Fibroblast of upper back skin (primary cell): ENCODE data around the gene DUSP12.

Experiments
- DNase-seq: peaks from one replicate; pipeline ENCODE4 v3.0.0-alpha.2; 2013

DUSP12 gene

DNA sequence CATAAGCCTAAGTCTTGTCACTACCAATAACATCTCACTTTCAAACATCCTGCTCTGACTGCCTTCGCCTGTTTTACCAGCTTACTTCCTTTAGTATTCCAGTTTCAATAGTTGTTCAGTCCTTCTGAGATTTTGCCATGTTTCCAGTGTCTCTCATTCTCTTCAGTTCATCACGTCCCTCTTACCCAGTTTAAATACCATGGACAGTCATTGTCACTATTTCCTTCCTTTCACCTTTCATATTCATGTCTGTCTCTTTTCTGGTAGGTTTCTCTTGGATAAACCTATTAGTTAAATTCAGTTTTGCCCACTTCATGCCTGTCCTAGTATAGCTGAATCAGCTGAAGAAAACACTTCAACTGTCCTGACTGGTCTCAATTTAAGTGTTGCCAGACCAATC is 22.4 kb downstream of the DUSP12 start:
- no peak for DNase-seq

DNA sequence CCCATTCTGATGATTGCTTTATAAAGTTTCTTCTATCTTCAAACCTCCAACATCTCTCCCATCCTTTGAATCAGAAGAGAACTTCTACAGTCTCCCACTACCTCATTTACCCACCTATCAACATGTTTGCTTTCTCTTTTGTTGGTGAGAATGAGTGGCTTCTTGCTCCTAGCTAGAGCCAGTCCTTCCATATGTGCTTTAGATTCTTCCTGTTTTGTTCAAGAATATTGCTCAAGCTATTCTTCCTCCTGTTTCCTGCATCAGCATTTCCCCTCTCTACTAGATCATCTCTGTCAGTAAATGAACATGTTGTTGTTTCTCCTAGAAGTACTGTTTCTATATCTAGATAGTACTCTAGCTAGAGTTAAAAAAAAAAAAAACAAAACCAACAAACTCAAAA is 22.8 kb downstream of the DUSP12 start:
- DNase-seq: no peak

DNA sequence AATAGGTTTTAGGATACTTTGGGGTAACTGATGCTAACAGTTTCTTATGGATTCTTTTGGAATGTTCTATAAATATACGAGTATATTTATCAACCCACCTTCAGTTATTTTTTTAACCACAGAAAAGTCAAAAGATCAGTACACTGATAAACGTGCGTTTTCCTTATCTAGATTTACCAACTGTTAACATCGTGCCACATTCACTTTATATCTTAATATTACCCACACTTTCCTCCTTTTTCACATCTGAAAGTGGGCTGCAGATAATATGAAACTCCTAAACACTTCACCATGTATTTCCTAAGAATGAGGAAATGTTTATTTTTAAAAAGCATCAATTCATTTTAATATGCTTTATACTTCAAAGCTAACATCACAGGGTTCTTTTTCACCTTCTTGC is 24.2 kb downstream of the DUSP12 start:
- no peak for DNase-seq

DNA sequence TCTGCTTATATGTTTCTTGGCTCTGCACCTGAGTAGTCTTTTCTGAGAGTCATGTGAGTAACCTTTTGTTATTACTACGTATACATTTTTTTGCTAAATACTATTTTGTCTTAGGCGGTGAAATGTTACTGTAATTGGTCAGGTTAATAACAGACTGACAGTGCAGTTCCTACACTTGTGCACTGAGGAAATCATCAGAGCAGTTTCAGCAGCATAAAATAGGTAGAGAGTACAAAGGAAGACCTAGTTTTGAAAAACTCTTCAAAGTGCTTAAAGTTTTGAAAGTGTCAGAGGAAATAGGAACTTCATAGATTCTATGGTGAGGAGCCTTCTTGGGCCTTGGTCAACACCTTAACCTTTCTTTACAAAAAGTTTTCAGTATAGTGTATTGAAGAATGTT is 27.7 kb downstream of the DUSP12 start:
- DNase-seq: no peak

DNA sequence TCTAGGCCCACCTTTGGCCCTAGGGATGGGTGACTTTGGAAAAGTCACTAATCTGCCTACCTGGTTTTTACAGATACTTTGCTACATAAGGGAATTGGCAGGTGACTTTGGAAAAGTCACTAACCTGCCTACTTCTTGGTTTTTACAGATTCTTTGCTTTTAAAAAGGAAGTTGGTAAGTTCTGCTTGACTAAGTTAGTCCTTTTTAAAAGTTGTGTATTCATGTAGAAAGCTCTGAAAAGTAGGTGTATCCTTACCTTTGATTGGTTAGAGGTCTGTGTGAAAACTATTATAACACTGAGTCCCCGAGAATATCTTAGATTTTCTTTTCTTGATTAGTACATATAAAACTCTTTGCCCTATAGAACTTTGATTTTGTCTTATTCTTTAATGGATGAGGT is 28.9 kb downstream of the DUSP12 start:
- no peak for DNase-seq

DNA sequence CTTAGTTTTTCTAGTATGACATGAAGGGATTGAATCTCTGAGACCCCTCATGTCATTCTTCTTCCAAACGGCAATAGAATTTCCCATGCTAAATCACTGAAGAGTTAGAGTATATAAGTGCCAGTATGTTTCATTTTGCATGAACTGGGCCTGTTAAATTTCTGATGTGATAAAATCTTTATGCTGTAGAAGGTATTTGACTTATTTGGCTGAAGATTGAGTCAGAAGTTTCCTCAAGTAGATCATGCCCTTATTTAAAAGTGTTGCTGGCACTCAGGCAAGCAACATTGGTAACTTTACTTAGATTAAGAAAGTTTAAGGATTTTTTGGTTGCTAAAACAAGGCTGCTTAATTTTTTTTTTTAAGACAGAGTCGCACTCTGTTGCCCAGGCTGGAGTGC is 29.8 kb downstream of the DUSP12 start:
- no peak for DNase-seq

DNA sequence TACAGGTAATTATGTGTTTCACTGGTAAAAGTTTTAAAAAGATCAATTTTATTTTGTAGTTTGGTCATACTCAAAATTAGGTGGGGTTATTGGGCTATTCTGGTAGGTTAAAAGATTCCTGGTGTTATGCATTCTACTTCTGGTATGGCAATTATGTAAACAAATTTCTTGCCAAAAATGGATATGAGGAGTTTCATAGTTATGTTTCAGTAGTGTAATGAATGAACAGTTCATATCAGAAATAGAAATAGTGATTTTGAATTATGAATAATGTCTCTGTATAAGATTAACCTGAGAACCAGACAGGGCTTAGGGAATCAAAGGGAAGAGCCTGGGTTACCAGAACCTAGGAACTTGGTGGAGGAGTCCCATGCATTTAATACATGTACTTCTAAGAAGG is 32.4 kb downstream of the DUSP12 start:
- DNase-seq: peak; percentile 50

DNA sequence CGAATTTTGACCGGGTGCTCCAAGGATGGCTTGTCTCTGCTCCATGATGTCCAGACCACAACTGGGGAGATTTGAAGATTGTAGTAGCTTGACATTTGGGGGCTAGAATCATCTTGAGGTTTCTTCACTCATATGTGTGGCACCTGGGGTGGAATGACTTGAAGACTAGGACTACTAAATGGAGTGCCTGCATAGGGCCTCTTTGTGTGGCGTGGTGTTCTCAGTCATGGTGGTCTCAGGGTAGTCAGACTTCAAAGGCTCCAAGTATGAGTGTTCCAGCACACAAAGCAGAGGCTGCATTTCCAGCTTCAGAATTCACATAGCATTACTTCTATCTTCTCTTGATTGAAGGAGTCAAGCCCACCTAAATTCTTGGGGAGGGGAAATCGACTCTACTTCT is 33.3 kb downstream of the DUSP12 start:
- no peak for DNase-seq

DNA sequence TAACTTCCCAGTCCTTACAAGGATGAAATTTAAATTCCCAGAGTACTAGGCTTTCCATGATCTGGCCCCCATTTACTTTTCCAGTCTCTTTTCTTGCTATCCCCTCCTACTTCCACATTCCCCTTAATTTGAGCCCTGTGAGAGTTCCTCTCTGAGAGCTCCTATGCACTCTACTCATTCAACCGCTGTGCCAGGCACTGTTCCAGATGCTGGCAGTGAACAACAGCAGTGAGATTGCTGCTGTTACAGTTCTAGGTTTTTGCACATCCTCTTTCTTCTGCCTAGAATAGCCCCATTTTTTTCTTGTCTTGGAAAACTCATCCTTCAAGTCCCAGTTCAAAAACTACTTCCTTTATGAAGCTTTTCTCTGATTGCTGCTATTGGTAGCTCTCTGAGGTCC is 35.4 kb downstream of the DUSP12 start:
- DNase-seq: no peak

DNA sequence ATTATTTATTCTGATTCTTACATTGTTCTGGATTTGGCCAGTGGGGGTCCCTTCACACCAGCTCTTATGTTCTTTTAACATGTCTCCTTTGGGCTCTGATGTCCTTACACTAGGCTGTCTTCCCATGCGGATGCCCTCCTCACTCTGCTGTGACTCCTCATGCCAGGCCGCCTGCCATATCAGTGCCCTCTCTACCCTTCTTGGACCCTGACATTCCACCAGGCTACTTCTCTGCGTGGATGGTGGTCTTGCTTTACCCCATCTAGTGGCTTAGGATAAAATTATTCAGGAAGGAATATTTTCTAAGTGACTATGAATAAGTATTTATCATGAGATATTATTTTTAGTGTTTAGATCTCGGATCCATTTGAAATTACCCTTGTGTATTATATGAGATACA is 37.8 kb downstream of the DUSP12 start:
- DNase-seq: no peak

DNA sequence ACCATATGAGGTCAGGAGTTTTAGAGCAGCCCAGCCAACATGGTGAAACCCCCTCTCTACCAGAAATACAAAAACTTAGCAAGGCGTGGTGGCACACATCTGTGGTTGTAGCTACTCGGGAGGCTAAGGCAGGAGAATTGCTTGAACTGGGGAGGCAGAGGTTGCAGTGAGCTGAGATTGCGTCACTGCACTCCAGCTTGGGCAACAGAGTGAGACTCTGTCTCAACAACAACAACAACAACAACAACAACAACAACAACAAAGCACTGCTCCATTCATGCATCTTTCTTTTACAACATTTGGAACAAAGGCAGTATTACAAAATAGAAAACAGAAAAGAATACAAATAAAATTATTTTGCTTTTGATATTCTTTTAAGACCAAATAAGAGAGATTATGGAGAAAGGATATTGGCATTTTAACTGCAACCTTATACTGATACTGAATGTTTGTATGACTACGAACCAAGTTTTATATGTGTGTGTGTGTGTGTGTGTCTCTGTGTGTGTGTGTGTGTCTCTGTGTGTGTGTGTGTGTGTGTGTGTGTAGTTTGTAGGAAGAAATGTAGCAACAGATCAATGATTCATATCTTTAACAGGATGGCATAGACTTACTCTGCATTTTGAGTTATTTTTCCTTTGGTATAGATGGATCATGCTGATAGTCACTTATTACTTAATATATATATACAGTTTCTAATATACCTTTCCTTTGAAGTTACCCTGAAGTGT is 41.2 kb downstream of the DUSP12 start:
- no peak for DNase-seq

DNA sequence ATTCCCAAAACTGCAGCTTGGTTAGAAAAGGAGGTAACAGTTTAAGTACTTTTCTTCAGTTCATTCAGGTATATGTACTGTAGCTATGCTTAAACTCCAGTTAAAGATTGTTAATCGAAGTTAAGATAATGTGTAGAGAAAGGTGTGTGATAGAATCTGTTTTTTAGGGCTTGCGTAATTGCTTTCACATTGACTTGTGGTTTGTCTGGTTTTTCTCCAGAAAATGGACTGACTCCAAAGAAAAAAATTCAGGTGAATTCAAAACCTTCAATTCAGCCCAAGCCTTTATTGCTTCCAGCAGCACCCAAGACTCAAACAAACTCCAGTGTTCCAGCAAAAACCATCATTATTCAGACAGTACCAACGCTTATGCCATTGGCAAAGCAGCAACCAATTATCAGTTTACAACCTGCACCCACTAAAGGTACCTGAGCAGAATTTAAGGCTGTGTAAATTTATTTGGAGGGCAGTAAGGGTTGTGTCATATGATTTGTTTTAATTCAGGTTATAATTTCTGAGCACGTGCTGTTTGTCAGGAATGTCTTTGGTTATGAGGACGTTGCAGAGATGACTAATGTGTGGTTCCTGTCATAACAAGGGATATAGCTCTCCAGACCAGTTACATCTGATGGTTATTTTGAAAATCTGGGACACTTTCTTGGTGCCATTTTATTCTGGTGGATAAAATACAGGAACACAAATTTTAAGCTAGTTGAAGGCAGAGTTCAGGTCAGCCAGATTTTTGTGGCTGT is 42.5 kb downstream of the DUSP12 start:
- peak; percentile 23 for DNase-seq

DNA sequence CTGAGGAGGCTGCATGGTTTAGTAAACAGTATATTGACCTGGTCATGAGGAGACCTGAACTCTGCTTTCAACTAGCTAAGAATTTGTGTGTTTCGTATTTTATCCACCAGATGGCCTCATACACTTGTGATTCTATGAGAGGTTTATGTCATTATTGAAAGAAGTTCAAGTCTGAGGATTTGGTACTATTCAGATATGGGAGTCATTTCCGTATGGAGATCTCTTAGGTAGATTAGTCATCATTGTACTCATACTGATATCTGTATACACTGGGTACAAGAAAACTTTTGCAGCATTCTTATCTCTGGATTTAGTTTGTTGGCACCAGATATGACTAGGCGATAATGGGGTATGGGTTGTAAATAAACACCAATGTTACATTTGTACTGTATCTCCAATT is 43.2 kb downstream of the DUSP12 start:
- DNase-seq: peak; percentile 85

DNA sequence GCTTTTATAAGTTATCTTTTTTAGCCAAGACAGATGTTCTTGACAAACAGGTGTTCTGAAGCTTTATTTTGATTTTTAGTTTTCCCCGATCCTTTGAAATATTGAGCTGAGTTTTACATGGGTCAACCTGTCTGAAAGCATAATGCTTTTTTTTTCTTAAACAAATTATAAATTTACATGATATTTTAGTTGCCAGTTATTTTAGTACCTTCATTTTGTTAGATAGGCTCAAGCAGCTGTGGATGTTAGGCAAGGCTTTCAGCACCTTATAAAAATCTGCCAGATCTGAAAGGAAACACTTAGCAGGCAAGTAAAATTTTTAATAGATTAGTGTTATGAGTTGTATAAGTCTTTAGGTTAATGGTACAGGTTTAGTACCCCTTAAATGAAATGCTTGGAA is 50.2 kb downstream of the DUSP12 start:
- no peak for DNase-seq

DNA sequence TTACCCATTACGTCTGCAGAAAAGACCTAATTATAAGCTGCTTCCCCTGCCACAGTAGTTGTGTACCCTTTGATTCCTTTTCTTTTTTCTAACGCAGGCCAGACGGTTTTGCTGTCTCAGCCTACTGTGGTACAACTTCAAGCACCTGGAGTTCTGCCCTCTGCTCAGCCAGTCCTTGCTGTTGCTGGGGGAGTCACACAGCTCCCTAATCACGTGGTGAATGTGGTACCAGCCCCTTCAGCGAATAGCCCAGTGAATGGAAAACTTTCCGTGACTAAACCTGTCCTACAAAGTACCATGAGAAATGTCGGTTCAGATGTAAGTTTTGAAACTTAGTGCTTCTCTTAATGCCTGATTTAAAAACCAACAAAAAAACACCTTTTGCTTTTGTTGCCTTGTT is 52.4 kb downstream of the DUSP12 start:
- no peak for DNase-seq

DNA sequence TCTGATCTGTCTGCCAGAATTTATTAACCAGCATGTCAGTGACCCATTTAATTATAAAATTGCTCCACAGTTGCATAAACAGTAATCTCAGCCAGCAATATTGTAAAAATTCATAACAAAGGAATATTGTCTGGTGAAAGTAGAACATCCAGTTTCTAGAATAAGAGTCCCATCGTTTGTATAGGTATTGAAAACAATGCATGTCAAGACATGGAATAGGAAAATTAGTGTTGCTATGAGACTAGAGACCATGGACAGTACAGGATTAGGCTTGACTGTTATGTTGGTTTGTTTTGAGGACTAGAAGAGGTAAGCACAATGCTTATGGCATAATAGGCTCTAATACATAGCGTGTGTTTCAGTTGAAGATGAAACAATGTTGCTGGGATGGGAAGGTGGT is 53.6 kb downstream of the DUSP12 start:
- no peak for DNase-seq

DNA sequence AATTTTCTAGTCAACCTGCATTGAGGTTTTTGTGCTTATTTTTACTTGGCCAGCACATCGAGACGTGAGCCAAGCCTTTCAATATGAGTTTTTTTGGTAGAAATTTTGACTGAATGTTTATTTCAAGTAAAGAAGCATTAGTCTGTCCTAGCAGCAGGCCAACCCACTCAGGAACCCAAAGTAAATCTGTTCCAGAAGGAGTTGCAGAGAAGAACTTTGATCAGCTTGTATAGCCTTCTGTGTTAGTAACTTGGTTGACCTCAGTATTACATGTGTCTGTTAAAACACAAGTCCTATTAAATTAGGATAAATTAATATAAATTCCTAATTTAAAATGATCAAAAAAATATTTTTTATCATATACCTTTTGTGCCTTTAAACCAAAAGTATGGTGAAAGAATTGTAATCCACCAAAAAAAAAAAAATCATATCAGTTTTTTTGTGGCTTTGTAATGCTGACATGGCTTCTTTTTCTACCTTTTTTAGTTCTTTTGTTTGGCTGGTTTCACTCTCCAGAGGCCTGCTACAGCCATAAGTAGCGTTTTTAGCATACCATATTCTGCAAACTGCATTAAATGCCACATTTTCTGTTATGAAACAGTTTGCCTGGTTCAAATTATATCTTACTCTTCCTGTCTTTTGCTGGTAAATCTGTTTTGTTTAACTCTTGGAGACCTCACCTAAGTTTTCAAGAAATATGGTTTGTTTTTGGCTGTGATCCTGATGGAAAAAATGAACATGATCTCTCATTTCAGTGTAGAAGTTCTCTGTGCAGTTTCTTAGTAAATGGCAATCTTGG is 56.0 kb downstream of the DUSP12 start:
- DNase-seq: peak; percentile 83
